ENCODE results near the gene TMC4.
A peak's percentile ranks its signal among the peaks of the same experiment; 100 is the strongest.

TMC4 gene

DNA sequence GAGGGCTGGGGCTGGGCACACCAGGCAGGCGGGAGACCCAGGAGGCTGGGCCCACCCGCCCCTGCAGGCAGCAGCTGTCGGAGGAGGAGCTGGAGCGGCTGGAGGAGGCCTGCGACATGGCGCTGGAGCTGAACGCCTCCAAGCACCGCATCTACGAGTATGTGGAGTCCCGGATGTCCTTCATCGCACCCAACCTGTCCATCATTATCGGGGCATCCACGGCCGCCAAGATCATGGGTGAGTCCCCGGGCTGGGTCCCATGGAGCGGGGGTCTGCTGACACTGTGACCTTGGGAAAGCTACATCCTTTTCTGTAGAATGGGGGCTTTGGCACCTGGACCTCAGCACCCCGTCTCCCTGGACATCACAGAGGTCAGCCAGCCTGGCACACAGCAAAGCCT, 49.3 kb downstream of the TMC4 start:
- TF ChIP-seq, protein P1, sequence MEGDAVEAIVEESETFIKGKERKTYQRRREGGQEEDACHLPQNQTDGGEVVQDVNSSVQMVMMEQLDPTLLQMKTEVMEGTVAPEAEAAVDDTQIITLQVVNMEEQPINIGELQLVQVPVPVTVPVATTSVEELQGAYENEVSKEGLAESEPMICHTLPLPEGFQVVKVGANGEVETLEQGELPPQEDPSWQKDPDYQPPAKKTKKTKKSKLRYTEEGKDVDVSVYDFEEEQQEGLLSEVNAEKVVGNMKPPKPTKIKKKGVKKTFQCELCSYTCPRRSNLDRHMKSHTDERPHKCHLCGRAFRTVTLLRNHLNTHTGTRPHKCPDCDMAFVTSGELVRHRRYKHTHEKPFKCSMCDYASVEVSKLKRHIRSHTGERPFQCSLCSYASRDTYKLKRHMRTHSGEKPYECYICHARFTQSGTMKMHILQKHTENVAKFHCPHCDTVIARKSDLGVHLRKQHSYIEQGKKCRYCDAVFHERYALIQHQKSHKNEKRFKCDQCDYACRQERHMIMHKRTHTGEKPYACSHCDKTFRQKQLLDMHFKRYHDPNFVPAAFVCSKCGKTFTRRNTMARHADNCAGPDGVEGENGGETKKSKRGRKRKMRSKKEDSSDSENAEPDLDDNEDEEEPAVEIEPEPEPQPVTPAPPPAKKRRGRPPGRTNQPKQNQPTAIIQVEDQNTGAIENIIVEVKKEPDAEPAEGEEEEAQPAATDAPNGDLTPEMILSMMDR (conservative IDR thresholded peaks at IDR 0.05): no peak
- no peak overlapping the region for H3K27ac ChIP-seq

DNA sequence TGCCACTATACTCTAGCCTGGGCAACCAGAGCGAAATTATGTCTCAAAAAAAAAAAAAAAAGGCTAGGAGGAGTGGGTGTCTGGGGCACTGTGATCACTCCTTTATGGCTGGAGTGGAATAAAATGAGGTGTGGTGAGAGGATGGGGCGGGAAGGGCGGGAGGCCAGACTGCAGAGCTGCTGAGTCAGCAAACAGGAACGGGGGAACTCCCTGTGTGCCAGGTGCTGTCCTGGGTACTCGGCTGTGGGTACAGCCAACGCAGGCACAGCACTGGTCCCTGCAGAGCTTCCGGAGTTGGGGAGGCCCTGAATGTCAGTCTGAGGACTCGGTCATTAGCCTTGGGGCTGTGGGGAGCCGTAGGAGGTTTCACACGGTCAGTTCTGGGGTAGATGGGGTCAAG, 51.7 kb downstream of the TMC4 start:
- H3K27ac ChIP-seq: no peak overlapping the region
- TF ChIP-seq, protein P1 (conservative IDR thresholded peaks at IDR 0.05): no peak

DNA sequence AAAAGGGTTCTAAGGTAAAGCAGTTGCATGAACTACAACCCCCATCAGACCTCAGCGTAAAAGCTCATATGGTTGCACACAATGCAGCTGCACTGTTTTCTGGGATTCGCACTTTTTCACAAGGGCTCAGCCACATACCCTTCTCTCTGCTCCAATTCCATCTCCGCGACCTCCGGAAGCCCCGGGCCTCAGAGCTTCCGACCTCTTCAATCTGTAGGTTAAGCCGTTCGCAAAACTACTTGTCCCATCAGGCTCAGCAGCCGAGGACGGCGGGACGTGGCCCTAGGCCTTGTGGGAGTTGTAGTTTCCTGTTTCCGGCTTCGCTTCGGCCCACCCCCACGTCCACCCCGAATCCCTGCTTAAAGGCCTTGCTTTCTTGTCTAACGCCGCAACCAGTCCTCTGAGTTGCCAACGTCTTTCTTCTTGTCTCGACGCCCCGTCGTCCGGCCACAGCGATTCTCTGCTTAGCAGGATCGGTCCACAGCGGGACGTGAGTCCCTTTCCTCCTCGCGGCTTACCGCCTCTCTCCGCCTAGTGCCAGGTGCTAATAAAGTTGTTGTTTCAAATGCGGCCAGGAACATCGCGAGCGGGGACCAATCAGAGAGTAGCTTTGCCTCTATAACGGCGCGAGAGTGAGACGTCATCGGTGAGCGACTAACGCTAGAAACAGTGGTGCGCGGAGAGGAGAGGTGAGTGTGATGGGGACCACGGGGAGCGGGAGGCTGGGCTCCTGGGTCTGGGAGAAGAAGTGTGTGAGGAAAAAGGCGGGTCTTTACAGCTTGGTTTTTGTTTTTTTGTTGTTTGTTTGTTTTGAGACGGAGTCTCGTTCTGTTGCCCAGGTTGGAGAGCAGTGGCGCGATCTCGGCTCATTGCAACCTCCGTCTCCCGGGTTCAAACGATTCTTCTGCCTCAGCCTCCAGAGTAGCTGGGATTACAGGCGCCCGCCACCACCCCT, 57.6 kb downstream of the TMC4 start, which contains the start of the genes PRPF31 and TFPT:
Gene PRPF31, plus strand, starts transcription at position 646 of the 955 bp plus-strand sequence. CDS start 2,525 bp downstream, outside the sequence.
Gene TFPT, minus strand, starts transcription at position 549 of the 955 bp plus-strand sequence. Its CDS starts 388 bp downstream, at position 161.
- TF ChIP-seq, protein P1 (conservative IDR thresholded peaks at IDR 0.05): no peak
- H3K27ac ChIP-seq: peak within 1 kb of the TSS; percentile 85

DNA sequence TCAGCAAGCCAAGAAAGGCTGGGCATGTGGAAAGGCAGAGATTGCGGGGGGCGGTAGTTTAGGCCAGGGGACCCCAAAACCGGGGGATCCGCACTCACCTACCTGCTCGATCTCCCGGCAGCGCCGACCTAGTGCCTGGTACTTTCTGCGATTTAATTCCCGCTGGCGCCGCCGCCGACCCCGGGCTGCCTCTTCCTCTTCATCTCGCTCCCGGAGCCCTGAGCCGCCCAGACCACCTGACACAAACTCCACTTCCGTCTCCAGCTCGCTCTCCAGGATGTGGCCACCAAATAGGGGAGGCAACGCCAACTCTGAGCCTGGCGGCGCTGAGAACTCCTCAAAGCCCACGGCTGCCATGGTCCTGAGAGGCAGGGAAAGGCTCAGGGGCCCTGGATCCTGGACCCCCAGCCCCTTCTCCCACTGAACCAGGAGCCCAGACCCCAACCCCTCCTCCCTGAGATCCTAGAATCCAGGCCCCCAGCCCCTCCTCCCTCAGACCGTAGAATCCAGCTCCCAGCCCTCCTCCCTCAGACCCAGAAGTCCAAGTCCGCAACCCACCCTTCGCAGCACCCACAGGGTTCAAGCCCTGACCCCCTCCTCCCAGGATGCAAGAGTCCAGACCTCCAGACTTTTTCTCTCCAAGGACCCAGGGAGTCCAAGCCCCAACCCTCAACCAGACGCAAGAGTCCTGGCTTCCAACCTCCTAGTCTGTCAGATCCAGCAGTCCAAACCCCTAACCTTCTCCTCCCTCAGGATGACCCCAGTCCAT, 58.4 kb downstream of the TMC4 start:
- H3K27ac ChIP-seq: peak overlapping the region; percentile 85
- TF ChIP-seq, protein P1 (conservative IDR thresholded peaks at IDR 0.05): no peak
